Fibroblast of skin of back (primary cell): ENCODE measurements around the gene POU4F2. TPM values are rescaled to one million over a fixed set of nuclear protein-coding genes. Genes with fewer than 3 reads are reported as not detected.

Experiments
- DNase-seq: peaks from one replicate; pipeline ENCODE4 v3.0.0-alpha.2; 2013
- polyA plus RNA-seq, 2 experiments: library from polyadenylated mRNA; unstranded; fragments of 120-200 nt; gene quantifications; one replicate each; pipeline ENCODE4 v1.2.1, GENCODE V29; 2013; ENCODE audit not compliant: insufficient read length in 2 of 2

The POU4F2 gene, protein sequence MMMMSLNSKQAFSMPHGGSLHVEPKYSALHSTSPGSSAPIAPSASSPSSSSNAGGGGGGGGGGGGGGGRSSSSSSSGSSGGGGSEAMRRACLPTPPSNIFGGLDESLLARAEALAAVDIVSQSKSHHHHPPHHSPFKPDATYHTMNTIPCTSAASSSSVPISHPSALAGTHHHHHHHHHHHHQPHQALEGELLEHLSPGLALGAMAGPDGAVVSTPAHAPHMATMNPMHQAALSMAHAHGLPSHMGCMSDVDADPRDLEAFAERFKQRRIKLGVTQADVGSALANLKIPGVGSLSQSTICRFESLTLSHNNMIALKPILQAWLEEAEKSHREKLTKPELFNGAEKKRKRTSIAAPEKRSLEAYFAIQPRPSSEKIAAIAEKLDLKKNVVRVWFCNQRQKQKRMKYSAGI
- polyA plus RNA-seq (2013, experiment 1 of 2; ENCODE audit: insufficient read length), result not detected
- not detected for polyA plus RNA-seq (2013, experiment 2 of 2; ENCODE audit: insufficient read length)

DNA sequence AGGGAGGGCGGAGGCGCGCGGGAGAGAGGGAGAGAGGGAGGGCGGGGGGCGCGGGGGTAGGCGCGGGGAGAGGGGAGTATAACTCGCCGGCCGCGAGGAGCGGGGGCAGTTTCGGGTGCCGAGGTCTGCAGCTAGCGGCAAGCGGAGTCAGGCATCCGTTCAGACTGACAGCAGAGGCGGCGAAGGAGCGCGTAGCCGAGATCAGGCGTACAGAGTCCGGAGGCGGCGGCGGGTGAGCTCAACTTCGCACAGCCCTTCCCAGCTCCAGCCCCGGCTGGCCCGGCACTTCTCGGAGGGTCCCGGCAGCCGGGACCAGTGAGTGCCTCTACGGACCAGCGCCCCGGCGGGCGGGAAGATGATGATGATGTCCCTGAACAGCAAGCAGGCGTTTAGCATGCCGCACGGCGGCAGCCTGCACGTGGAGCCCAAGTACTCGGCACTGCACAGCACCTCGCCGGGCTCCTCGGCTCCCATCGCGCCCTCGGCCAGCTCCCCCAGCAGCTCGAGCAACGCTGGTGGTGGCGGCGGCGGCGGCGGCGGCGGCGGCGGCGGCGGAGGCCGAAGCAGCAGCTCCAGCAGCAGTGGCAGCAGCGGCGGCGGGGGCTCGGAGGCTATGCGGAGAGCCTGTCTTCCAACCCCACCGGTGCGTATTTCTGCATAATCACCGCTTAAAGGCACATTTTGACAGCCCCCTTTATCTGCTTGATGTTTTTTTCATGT lies at the start of gene POU4F2:
Gene POU4F2, plus strand, starts transcription at position 108 of the 720 bp plus-strand sequence. Its CDS starts 248 bp downstream, at position 356.
- peak; percentile 24 for DNase-seq

DNA sequence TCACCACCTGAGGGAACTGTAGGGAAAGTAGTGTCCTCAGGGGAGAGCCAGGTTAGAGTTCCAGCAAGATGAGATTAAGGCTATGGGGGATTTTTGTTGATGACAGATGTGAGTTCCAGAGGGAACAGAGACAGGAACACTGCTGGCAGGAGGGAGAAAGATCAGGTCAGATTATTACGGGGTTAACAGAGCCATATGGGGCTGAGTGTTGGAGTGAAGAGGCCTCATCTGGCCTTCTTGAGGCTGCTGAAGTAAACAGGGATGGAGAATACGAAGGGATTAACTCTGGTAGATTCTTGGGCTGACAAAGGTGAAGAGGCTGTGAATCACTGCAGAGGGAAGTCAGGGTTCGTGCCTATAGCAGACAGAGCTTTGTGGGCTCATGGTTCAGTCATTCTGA lies 47.9 kb upstream of the POU4F2 start:
- no peak for DNase-seq

DNA sequence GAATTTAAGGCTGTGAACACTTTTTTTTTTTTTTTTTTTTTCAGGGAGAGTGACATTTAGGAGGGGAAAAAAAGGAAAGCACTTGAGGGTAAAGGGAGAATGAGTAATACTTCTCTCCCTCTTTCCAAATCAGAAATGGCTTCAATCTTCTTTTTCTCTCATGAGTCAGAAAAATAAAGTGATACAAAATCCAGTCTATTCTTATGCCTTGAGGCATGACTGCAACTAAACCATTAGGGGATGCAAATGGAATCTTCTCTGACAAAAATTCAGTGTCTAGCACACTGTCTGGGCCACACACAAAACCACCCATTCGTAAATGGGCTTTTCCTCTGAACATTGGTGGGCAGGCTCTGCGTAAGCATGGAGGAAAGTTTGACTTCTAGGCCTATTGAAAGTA lies 46.7 kb upstream of the POU4F2 start:
- no peak for DNase-seq

DNA sequence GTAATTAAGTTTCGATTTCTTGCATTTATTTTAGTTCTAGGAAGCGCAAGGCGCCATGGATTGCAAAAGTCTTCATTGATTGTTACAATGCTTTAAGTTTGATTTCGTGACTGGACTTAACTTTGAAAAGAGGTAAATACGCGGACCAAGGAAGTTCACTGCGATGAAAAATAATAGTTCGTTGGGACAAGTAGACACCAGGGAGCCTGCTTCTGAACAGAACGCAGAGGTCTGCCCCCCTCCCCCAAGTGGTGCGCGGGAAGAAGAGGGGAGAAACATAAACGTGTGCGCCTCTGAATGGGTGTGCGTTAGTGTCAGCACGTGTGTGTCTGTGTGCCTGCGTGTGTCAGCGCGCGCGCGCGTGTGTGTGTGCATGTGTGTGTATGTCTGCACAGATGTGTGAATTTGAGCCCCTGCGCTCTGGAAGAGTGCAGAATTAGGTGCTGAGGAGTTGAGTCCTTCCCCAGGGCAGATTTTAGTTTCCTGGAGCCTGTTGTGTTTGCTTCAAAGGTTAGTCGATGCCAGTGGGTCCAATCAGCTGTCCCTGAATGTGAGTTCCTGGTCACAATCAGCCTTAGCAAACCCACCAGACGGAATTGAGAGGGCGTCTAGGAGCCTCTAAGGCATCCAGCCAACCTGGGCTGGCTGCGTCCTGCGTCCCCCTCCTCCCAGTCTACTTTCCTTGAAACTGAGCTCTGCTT lies 5.8 kb upstream of the POU4F2 start:
- no peak for DNase-seq

DNA sequence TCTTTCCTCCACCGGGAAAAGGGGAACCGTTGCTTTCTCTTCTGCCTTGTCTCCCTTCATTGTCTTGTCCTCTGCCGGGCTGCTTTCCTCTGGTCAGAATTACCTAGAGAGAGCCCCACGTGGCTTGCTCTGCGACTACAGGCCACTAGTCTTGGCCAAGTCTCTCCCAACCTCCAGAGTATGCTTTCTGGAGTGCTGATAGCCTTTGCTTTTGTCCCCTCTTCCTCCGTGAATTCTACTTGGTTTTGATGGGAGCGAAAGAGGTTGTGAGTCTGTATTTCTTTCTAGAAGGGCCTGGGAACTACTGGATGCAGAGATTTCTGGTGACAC lies 5.3 kb upstream of the POU4F2 start:
- DNase-seq, result no peak

DNA sequence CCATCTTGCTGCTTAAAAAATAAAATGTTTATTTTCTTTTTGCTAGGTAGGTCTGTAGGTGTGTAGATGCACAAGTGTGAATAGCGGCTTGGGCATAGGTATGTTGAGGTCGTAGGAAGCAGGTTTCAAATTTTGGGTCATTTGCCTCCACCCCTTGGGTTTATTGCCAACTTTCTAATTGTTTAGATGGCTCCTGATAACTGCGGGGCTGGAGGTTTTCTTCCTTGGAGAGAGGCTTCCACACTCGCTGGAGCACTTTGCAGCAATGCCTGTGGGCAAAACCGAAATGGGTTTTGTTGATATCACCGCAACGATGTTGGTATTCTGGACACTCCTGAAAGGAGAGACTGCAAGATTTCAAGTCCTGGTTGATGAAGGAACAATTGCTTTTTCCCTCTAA lies 3.9 kb upstream of the POU4F2 start:
- DNase-seq, result no peak

DNA sequence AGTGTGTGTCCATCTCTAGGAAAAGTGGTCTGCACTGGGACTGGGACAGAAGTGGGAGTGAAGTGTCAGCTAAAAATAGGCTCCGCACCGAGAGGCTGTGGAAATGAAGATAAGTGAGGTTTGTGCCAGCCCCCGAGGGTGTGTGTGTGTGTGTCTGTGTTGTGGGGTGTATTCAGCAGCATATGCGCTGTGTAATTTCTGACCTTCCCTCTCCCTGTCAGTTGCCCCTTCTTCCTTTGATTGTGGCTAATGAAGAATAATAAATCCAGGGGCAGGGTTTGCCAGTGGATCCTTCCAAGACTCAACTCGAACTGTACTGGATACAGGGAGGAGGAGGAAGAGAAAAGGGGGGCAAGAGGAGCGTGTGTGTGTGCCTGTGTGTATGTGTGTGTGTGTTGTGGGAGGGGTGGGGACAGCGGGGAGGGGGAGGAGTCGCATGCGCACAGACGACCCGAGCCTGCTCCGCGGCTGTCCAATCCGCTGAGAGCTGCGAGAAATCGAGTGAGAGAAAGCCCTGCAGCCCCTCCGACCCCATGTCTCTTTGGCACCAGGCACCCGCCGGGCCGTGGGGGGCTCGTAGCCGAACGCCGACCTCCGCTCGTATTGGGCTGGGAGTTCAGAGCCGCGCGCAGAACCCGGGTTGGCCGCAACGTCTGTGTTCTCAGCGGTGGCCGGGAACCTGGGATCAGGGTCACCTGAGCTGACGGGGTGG lies 916 bp upstream of the POU4F2 start:
- no peak for DNase-seq

DNA sequence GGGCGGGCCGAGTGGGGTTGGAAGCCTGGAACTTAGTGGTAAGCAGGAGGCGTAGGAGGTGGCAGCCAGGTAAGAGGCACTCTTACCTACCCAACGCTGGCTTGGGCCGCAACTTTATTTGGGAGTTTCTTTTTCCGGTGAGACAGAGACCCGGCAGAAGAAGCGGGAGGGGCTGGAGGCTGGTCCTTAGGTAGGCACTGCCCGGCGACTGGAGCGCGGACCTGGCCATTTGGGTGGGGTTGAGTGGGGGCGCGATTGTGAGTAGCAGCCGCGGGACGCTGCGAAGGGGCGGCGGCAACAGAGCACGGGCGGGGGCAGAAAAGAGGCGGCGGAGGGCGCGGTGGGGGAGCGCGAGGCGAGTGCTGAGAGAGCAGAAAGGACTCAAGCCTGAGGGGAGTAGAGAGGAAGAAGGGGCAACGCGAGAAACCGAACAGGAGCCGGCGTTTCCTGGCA lies 334 bp upstream of the POU4F2 start:
- DNase-seq, result no peak

DNA sequence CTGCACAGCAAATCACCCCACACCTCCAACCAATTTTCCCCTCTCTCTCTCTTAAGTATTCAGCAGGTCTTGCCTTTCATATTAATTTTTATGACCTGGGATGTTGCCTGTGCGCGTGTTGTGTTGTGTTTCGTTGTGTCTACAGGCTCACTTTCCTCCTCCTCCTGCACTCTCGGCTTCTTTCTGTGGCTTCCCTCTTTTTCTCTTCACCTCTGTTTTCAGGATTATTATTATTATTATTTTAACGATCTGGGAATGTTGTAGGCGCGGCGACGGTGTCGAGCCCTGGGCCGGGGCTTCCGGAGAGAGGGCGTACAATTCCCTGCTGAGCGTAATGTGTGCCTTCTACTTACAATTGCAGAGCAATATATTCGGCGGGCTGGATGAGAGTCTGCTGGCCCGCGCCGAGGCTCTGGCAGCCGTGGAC lies 826 bp downstream of the POU4F2 start:
- DNase-seq, result no peak

DNA sequence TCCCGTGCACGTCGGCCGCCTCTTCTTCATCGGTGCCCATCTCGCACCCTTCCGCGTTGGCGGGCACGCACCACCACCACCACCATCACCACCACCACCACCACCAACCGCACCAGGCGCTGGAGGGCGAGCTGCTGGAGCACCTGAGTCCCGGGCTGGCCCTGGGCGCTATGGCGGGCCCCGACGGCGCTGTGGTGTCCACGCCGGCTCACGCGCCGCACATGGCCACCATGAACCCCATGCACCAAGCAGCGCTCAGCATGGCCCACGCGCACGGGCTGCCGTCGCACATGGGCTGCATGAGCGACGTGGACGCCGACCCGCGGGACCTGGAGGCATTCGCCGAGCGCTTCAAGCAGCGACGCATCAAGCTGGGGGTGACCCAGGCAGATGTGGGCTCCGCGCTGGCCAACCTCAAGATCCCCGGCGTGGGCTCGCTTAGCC lies 1.4 kb downstream of the POU4F2 start:
- no peak for DNase-seq

DNA sequence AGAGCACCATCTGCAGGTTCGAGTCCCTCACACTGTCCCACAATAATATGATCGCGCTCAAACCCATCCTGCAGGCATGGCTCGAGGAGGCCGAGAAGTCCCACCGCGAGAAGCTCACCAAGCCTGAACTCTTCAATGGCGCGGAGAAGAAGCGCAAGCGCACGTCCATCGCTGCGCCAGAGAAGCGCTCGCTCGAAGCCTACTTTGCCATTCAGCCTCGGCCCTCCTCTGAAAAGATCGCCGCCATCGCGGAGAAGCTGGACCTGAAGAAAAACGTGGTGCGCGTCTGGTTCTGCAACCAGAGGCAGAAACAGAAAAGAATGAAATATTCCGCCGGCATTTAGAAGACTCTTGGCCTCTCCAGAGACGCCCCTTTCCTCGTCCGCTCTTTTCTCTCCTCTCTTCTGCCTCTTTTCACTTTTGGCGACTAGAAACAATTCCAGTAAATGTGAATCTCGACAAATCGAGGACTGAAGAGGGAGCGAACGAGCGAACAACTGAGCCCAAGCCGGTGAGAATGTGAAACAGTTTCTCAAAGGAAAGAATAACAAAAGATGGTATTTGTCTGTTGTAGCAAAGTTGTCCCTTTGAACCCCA lies 1.9 kb downstream of the POU4F2 start:
- DNase-seq, result no peak

DNA sequence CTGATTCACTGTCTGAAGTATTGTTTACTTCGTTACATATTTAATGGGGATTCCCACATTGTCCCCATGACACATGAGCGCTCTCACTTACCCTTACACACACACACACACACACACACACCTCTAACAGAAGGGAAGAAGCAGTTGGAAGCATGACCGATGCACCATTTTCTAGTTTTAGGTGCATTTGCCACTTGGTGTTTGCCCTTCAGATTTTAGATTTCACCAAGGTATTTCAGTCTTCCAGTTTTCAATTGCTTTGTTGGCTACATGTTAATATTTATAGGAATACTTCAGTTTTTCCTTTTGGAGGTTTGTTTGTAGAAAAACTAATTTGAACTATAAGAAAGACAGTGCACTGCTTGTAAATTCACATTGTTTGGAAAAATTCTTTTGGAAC lies 3.1 kb downstream of the POU4F2 start:
- DNase-seq, result no peak

DNA sequence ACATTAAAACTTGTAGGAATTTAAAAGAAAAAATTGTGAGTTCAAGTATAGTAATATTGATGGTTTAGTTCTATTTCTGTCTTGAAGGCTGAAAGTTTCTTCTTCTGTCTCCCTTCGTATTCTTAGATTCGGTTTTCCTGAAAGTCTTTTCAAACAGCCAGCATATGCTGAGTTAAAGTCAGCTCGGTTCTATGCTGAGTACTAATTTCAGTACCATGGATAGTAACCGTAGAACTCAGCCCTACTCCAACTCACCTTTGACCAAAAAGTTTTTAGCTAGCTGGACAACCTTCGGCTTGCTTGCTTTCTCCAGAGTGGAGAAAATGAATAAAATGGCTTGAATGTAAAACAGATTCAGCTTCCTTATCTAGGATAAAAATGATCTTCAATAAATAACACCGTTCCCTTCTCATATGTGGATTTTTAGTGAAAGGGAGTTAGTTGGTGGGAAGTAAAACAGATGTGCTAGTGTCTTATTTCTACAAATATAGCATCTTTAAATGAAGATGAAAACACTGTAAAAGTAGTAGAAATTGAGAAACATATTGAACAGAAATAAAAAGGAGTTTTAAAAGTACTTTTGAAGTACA lies 5.2 kb downstream of the POU4F2 start:
- no peak for DNase-seq

DNA sequence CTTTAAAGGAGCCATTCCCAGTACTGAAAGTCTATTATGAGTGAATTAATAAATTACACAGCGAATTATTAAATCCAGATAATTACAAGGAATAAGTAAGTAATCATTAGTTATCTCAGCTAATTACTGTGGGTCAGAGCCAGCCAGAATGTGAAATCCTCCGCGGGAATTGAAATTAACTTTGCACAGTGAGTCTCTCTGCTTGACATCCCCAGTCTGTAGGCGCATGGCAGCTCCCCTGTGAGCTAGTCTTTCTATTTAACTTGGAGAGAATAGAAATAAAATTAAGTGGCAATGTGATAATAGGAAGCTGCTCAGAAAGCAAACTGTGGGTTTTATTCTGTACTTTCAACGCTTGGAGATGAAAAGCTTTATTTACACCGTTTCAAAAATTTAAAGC lies 7.2 kb downstream of the POU4F2 start:
- DNase-seq, result no peak

DNA sequence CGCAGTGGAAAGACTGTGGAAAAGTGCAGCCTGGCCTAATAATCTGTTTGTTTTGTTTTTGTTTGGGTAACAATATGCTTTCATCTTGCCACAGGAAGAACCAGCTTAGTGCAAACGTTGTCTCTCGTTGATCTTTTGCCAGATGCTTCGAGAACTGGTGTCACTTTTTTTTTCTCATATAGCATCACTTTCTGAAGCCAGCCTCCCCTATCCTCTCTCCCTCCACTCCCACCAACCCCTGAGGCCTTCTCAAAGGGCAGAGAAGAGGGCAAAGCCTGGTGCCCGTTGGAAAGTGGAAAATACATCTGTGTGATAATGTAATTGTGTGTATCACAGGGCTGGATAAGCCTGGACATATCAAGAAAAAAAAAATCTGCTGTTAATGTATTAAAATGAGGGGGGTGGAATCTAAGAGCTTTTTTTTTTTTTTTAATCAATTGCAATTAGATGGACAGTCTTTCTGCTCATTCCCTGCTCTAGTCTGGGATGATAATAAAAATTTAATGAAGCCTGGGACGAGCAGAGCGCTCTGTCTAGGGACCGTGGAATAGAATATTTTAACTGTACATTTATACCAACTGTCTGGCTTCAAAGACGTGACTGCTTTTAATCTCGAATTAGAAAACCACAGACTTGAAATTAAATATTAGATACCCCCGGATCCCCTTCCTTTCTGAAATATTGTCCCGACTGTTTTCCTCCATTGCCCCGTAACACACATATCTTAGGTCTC lies 8.1 kb downstream of the POU4F2 start:
- no peak for DNase-seq

DNA sequence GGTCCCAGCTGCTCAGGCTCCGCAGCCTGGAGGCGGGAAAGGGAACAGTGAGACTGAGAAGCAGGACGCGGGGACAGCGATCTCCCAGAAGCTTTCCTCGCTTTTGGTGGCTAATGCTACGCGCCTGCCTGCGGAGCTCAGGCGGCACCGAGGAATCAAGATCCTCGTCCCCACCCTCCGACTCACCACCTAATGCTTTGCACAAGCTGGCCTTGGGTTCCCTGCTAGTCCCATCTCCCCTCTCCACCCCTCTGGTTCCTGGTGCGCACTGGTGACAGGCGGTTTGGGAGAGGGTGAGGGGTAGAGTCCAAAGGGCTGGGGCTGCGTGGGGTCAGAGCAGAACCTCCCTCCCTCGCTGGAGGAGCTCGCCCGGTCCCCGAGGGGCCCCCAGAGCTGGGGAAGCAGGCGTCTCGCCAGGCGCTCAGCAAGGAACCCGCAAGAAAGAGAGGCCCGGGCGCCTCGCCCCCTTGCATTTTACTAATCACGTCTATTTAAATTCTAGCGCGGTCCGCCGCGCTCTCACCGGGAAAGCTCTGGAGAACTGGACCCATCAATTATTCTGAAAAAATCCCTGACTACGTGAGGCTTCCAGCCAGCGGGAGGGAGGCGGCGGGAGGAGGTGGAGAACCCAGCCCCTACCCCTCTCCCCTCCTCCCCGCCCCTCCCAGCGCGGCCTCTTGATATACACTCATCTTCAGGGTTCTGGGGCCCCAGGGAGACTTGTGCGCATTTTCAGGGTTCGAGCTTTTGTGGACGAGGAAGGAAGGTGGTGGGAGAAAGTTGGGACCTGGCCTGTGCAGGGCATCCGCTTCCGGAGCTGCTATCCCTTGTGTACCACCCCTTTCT lies 9.1 kb downstream of the POU4F2 start:
- DNase-seq, result no peak

DNA sequence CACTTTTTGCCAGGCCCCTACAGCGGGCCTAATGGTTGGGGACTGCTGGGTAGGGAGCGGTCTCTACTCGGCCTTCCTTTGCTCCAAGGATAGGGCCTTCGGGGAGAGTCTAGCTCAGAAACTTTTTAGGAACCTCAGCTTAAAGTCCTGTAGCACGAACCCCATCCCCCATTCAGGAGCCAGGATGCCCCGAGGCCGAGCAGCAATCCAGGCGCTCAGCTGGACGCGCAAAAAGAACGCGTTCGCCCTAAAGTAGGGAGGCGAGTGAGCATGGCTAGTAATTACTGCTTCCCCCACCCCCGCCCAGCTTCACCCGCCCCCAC lies 9.7 kb downstream of the POU4F2 start:
- DNase-seq, result no peak

DNA sequence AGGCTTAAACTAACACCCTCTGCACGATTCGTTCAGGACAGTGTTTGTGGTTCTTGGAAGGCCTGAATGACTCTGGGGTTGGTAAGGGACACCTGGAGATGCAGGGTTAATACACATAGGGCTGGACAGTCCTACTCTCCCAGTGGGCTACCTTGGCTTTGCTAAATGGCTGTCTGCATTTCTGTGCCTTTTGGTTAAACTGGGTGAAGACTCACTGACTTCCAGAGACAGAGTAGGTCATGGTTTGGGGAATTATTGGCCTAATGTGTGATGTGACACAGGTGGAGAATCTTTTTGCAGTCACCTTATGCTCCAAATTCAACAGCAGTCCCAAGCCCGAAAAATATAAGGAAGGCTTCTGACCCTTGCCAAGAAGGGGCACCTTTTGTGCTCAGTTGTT lies 10.5 kb downstream of the POU4F2 start:
- no peak for DNase-seq

DNA sequence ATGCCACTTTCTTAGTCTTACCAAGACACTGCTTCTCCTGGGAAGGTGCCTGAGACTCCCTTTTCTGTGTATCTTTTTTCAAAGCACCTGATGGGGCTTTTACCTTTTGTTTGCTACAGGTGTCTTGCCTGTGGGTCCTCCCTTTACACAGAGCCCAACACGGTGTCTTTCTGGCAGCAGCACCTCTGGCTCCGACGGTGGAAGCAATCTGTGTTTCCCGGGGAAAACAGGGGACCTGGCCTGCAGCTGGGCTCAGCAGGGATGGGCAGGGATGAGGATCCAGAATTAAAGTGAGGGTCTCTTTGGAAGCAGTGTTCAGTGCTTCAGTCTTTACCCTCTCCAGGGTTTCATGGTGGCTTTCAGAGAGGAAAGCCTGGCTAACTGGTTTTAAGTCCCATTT lies 11.3 kb downstream of the POU4F2 start:
- DNase-seq, result no peak
